ENCODE results near the gene MALL.
"Not testable (repeated sequence)": the region's sequence is repeated elsewhere in the genome, so short reads cannot be mapped to it uniquely, and the experiment has no call there.

Gene MALL

GRCh38 chr2:110115291-110116032 lies at the start of gene MALL:
MALL (minus strand) TSS chr2:110115822; CDS start chr2:110115792, 30 bp downstream.
- no peaks in the 10 kb centered on the region for H3K36me3 ChIP-seq (ENCODE audit: control insufficient read depth, insufficient read depth, low read length, severe bottlenecking)
- H3K27me3 ChIP-seq (replicated peaks; ENCODE audit: control insufficient read depth, insufficient read depth, low read length): no peaks in the 10 kb centered on the region
- no peak for DNase-seq (ENCODE audit: low read depth)
- H3K4me3 ChIP-seq (ENCODE audit: low read length): peak within 1 kb of the TSS; percentile 79
- no peaks in the 10 kb centered on the region for H3K9me3 ChIP-seq (ENCODE audit: control insufficient read depth, low read length)
- peaks cover 28% of the 10 kb centered on the region for H3K4me1 ChIP-seq (ENCODE audit: control insufficient read depth, insufficient read depth, low read length)
- peak within 1 kb of the TSS; percentile 73 for H3K9ac ChIP-seq (ENCODE audit: low read length)

GRCh38 chr2:110157153-110157793 lies 41.7 kb upstream of the MALL start:
- peaks cover 17% of the 10 kb centered on the region for H3K9me3 ChIP-seq (ENCODE audit: control insufficient read depth, low read length)
- H3K4me1 ChIP-seq (ENCODE audit: control insufficient read depth, insufficient read depth, low read length): peaks cover 9% of the 10 kb centered on the region
- no peaks in the 10 kb centered on the region for H3K36me3 ChIP-seq (ENCODE audit: control insufficient read depth, insufficient read depth, low read length, severe bottlenecking)
- no peak overlapping the region for H3K4me3 ChIP-seq (ENCODE audit: low read length)
- no peak overlapping the region for H3K9ac ChIP-seq (ENCODE audit: low read length)
- no peaks in the 10 kb centered on the region for H3K27me3 ChIP-seq (replicated peaks; ENCODE audit: control insufficient read depth, insufficient read depth, low read length)
- peak; percentile 77 for DNase-seq (ENCODE audit: low read depth)

GRCh38 chr2:110154828-110155227 lies 39.2 kb upstream of the MALL start:
- not testable (repeated sequence) for DNase-seq (ENCODE audit: low read depth); H3K9ac ChIP-seq (ENCODE audit: low read length); H3K36me3 ChIP-seq (ENCODE audit: control insufficient read depth, insufficient read depth, low read length, severe bottlenecking); H3K27me3 ChIP-seq (replicated peaks; ENCODE audit: control insufficient read depth, insufficient read depth, low read length)
- Histone ChIP-seq H3K4me3 (ENCODE audit: low read length) (peak overlapping the region; percentile 41), H3K9me3 (ENCODE audit: control insufficient read depth, low read length) (peaks cover 17% of the 10 kb centered on the region), H3K4me1 (ENCODE audit: control insufficient read depth, insufficient read depth, low read length) (peaks cover 15% of the 10 kb centered on the region)

GRCh38 chr2:110154188-110154587 lies 38.6 kb upstream of the MALL start:
- not testable (repeated sequence) for H3K36me3 ChIP-seq (ENCODE audit: control insufficient read depth, insufficient read depth, low read length, severe bottlenecking); H3K4me3 ChIP-seq (ENCODE audit: low read length); H3K27me3 ChIP-seq (replicated peaks; ENCODE audit: control insufficient read depth, insufficient read depth, low read length); H3K9ac ChIP-seq (ENCODE audit: low read length); DNase-seq (ENCODE audit: low read depth)
- Histone ChIP-seq H3K4me1 (ENCODE audit: control insufficient read depth, insufficient read depth, low read length) (peaks cover 21% of the 10 kb centered on the region), H3K9me3 (ENCODE audit: control insufficient read depth, low read length) (peaks cover 17% of the 10 kb centered on the region)

GRCh38 chr2:110153416-110153815 lies 37.8 kb upstream of the MALL start:
- no peak for DNase-seq (ENCODE audit: low read depth)
- H3K4me3 ChIP-seq (ENCODE audit: low read length): no peak overlapping the region
- H3K27me3 ChIP-seq (replicated peaks; ENCODE audit: control insufficient read depth, insufficient read depth, low read length): no peaks in the 10 kb centered on the region

GRCh38 chr2:110152943-110153342 lies 37.3 kb upstream of the MALL start:
- DNase-seq (ENCODE audit: low read depth): no peak
- Histone ChIP-seq H3K9me3 (ENCODE audit: control insufficient read depth, low read length) (peaks cover 17% of the 10 kb centered on the region), H3K27me3 (replicated peaks; ENCODE audit: control insufficient read depth, insufficient read depth, low read length) (no peaks in the 10 kb centered on the region), H3K36me3 (ENCODE audit: control insufficient read depth, insufficient read depth, low read length, severe bottlenecking) (no peaks in the 10 kb centered on the region), H3K9ac (ENCODE audit: low read length) (no peak overlapping the region), H3K4me3 (ENCODE audit: low read length) (no peak overlapping the region), H3K4me1 (ENCODE audit: control insufficient read depth, insufficient read depth, low read length) (peaks cover 23% of the 10 kb centered on the region)

More at GRCh38 chr2:110153416-110153815, 37.8 kb upstream of the MALL start:
- Histone ChIP-seq H3K9ac (ENCODE audit: low read length) (no peak overlapping the region), H3K4me1 (ENCODE audit: control insufficient read depth, insufficient read depth, low read length) (peaks cover 23% of the 10 kb centered on the region), H3K9me3 (ENCODE audit: control insufficient read depth, low read length) (peaks cover 17% of the 10 kb centered on the region), H3K36me3 (ENCODE audit: control insufficient read depth, insufficient read depth, low read length, severe bottlenecking) (no peaks in the 10 kb centered on the region)

GRCh38 chr2:110149330-110150220 lies 34.0 kb upstream of the MALL start:
- peak overlapping the region; percentile 50 for H3K4me3 ChIP-seq (ENCODE audit: low read length)
- DNase-seq (ENCODE audit: low read depth): peak; percentile 72

GRCh38 chr2:110146945-110147332 lies 31.3 kb upstream of the MALL start:
- Histone ChIP-seq H3K9ac (ENCODE audit: low read length) (no peak overlapping the region), H3K4me3 (ENCODE audit: low read length) (no peak overlapping the region), H3K36me3 (ENCODE audit: control insufficient read depth, insufficient read depth, low read length, severe bottlenecking) (no peaks in the 10 kb centered on the region), H3K4me1 (ENCODE audit: control insufficient read depth, insufficient read depth, low read length) (peaks cover 14% of the 10 kb centered on the region), H3K27me3 (replicated peaks; ENCODE audit: control insufficient read depth, insufficient read depth, low read length) (no peaks in the 10 kb centered on the region), H3K9me3 (ENCODE audit: control insufficient read depth, low read length) (no peaks in the 10 kb centered on the region)
- no peak for DNase-seq (ENCODE audit: low read depth)

More at GRCh38 chr2:110149330-110150220, 34.0 kb upstream of the MALL start:
- Histone ChIP-seq H3K4me1 (ENCODE audit: control insufficient read depth, insufficient read depth, low read length) (peaks cover 14% of the 10 kb centered on the region), H3K9me3 (ENCODE audit: control insufficient read depth, low read length) (peaks cover 8% of the 10 kb centered on the region), H3K9ac (ENCODE audit: low read length) (peak overlapping the region; percentile 73), H3K27me3 (replicated peaks; ENCODE audit: control insufficient read depth, insufficient read depth, low read length) (no peaks in the 10 kb centered on the region), H3K36me3 (ENCODE audit: control insufficient read depth, insufficient read depth, low read length, severe bottlenecking) (no peaks in the 10 kb centered on the region)

- Histone ChIP-seq H3K27me3 (replicated peaks; ENCODE audit: control insufficient read depth, insufficient read depth, low read length) (no peaks in the 10 kb centered on the region), H3K9ac (ENCODE audit: low read length) (no peak overlapping the region), H3K4me3 (ENCODE audit: low read length) (no peak overlapping the region), H3K9me3 (ENCODE audit: control insufficient read depth, low read length) (no peaks in the 10 kb centered on the region), H3K4me1 (ENCODE audit: control insufficient read depth, insufficient read depth, low read length) (peaks cover 14% of the 10 kb centered on the region), H3K36me3 (ENCODE audit: control insufficient read depth, insufficient read depth, low read length, severe bottlenecking) (no peaks in the 10 kb centered on the region)
- no peak for DNase-seq (ENCODE audit: low read depth)
Observed at GRCh38 chr2:110146183-110146944, 30.7 kb upstream of the MALL start.

GRCh38 chr2:110143982-110144381 lies 28.4 kb upstream of the MALL start:
- DNase-seq (ENCODE audit: low read depth): no peak
- Histone ChIP-seq H3K4me1 (ENCODE audit: control insufficient read depth, insufficient read depth, low read length) (peaks cover 8% of the 10 kb centered on the region), H3K4me3 (ENCODE audit: low read length) (no peak overlapping the region), H3K27me3 (replicated peaks; ENCODE audit: control insufficient read depth, insufficient read depth, low read length) (no peaks in the 10 kb centered on the region), H3K36me3 (ENCODE audit: control insufficient read depth, insufficient read depth, low read length, severe bottlenecking) (no peaks in the 10 kb centered on the region), H3K9me3 (ENCODE audit: control insufficient read depth, low read length) (no peaks in the 10 kb centered on the region), H3K9ac (ENCODE audit: low read length) (no peak overlapping the region)

All from adipocyte (in vitro differentiated cells).